Transverse colon (tissue), 4 donors: Measurements from ENCODE around the gene LARP6. TPM values are rescaled to one million over a fixed set of nuclear protein-coding genes. Genes with fewer than 3 reads are reported as not detected.

Experiments
- DNase-seq: peaks from one replicate; pipeline ENCODE4 v3.0.0-alpha.2; 2019
- H3K27ac ChIP-seq, 4 donors: fragments of 200-600 bp; sonication (generic); 2 replicates each; pipeline ENCODE4 v1.5.1; 2016 to 2018; ENCODE audit warnings: inconsistent platforms in 4 of 4
- H3K27me3 ChIP-seq: fragments of 200-600 bp; sonication (generic); 2 replicates; pipeline ENCODE4 v1.5.1; 2017; ENCODE audit warnings: inconsistent platforms
- H3K36me3 ChIP-seq, 4 donors: fragments of 200-600 bp; sonication (generic); 2 replicates each; pipeline ENCODE4 v1.5.1; 2017 to 2019; ENCODE audit warnings: inconsistent platforms in 4 of 4
- H3K4me1 ChIP-seq, 4 donors: fragments of 200-600 bp; sonication (generic); 2 replicates each; pipeline ENCODE4 v1.5.1; 2017 to 2020; ENCODE audit warnings: inconsistent platforms in 4 of 4
- H3K4me3 ChIP-seq, 4 donors: fragments of 200-600 bp; sonication (generic); 1 replicate in 1 of 4; 2 replicates in 3 of 4; pipeline versions ENCODE4 v1.5.1 to v1.6.1; 2017 to 2019; ENCODE audit warnings: inconsistent platforms in 4 of 4
- H3K9me3 ChIP-seq, 2 donors: fragments of 200-600 bp; sonication (generic); 2 replicates each; pipeline ENCODE4 v1.5.1; 2017 to 2019; ENCODE audit warnings: inconsistent platforms in 2 of 2
- CTCF ChIP-seq, 5 experiments: fragments of 200-600 bp in 3 of 5; fragments of 450-650 bp in 2 of 5; sonication (generic) in 3 of 5; IDR thresholded peaks; 1 replicate in 2 of 5; 2 replicates in 3 of 5; pipeline ENCODE4 v1.5.1; 2016 to 2017; ENCODE audit warnings: antibody characterized with exemption in 5 of 5, inconsistent platforms in 3 of 5, mild to moderate bottlenecking in 2 of 5, moderate library complexity in 1 of 5
- EP300 ChIP-seq: sonication (generic); formaldehyde crosslinking; IDR thresholded peaks from one replicate; pipeline ENCODE4 v1.6.1; 2017; ENCODE audit warnings: antibody characterized with exemption, low read depth
- POLR2A ChIP-seq: fragments of 450-650 bp; IDR thresholded peaks from one replicate; pipeline ENCODE4 v1.6.1; 2016; ENCODE audit warnings: antibody characterized with exemption, mild to moderate bottlenecking, moderate library complexity
- POLR2AphosphoS5 ChIP-seq, 3 donors: sonication (generic); formaldehyde crosslinking; IDR thresholded peaks; one replicate each; pipeline ENCODE4 v1.6.1; 2016; ENCODE audit warnings: antibody characterized with exemption in 3 of 3
- WGBS, 2 donors: methylation state at CpG; one replicate each; pipeline ENCODE4 v1.1.5; 2018; ENCODE audit warnings: low coverage in 1 of 2; 5-methylcytosine and 5-hydroxymethylcytosine counted together
- in situ Hi-C, 4 donors: fragments of 200-750 bp; cut with MboI; loops; one replicate each; pipeline versions ENCODE4 v1.15.0 to v1.15.1; 2017; ENCODE audit warnings: low sequenced_read_pairs in 3 of 4, low pct_ligation_motif_present in 1 of 4, low pct_unique_long_range_greater_than_20kb in 1 of 4
- intact Hi-C: fragments of 100-400 bp; cut with DNase I; formaldehyde crosslinking; loops from one replicate; pipeline ENCODE4 v1.15.1; 2023; ENCODE audit warnings: low total_unique reads
- total RNA-seq, 4 donors: library from RNA; depleted of rRNA; stranded (reverse); fragments of >200 nt; gene quantifications; one replicate each; pipeline ENCODE4 v1.1.0, GENCODE V29; 2016

Gene LARP6
- total RNA-seq, 4 donors from 2014 or later = 0.75 to 41.0 (median 8.3) TPM

GRCh38 chr15:70845602-70846360 is 8.2 kb downstream of the LARP6 start:
- Histone ChIP-seq H3K4me3 (no peak overlapping the region), H3K9me3 (no peaks in the 10 kb centered on the region), H3K27ac (no peak overlapping the region), H3K4me1 (no peaks in the 10 kb centered on the region), H3K36me3 (no peaks in the 10 kb centered on the region), H3K27me3 (peaks cover 24% of the 10 kb centered on the region)
- no peak for TF ChIP-seq POLR2AphosphoS5 (IDR thresholded peaks at IDR 0.05)
- TF ChIP-seq CTCF (IDR thresholded peaks at IDR 0.05) = no peak
- TF ChIP-seq EP300 = no peak
- no peak for TF ChIP-seq POLR2A
- DNase-seq = no peak
- in situ Hi-C loops = no loop called here
- intact Hi-C loops = no loop called here
- WGBS, 2 donors = 93 to 97% methylated on average over 3 to 6 of the region's 6 CpGs

GRCh38 chr15:70837476-70837875 is 16.5 kb downstream of the LARP6 start:
- in situ Hi-C loops = no loop called here

GRCh38 chr15:70835841-70836240 is 18.1 kb downstream of the LARP6 start:
- TF ChIP-seq EP300 (no peak), CTCF (IDR thresholded peaks at IDR 0.05) (no peak), POLR2A (no peak), POLR2AphosphoS5 (IDR thresholded peaks at IDR 0.05) (no peak)
- H3K9me3 ChIP-seq = no peaks in the 10 kb centered on the region
- no peak for DNase-seq
- no peaks in the 10 kb centered on the region for H3K27me3 ChIP-seq
- in situ Hi-C loops (no loop called here), intact Hi-C loops (no loop called here)
- H3K36me3 ChIP-seq = no peaks in the 10 kb centered on the region
- WGBS, 2 donors = 85 to 87% methylated on average over 3 of the region's 3 CpGs
- H3K4me1 ChIP-seq = peaks cover 0 to 3% (median 0%) of the 10 kb centered on the region in 4 donors
- H3K4me3 ChIP-seq = no peak overlapping the region
- no peak overlapping the region for H3K27ac ChIP-seq

More at GRCh38 chr15:70837476-70837875, 16.5 kb downstream of the LARP6 start:
- peaks cover 0 to 3% (median 0%) of the 10 kb centered on the region in 4 donors for H3K4me1 ChIP-seq
- H3K9me3 ChIP-seq = no peaks in the 10 kb centered on the region
- 94 to 95% methylated on average over 2 of the region's 2 CpGs for WGBS, 2 donors
- H3K27ac ChIP-seq = no peak overlapping the region
- H3K27me3 ChIP-seq = no peaks in the 10 kb centered on the region
- intact Hi-C loops = no loop called here
- no peak for TF ChIP-seq CTCF (IDR thresholded peaks at IDR 0.05)
- TF ChIP-seq POLR2A = no peak
- no peak for TF ChIP-seq POLR2AphosphoS5 (IDR thresholded peaks at IDR 0.05)
- no peak for TF ChIP-seq EP300
- H3K36me3 ChIP-seq = no peaks in the 10 kb centered on the region
- no peak overlapping the region for H3K4me3 ChIP-seq
- no peak for DNase-seq

GRCh38 chr15:70835415-70835814 is 18.5 kb downstream of the LARP6 start:
- 92% methylated on average over 6 of the region's 6 CpGs; no CpG with 5 or more reads in 1 of the 2 donors for WGBS, 2 donors
- Histone ChIP-seq H3K27me3 (no peaks in the 10 kb centered on the region), H3K9me3 (no peaks in the 10 kb centered on the region), H3K36me3 (no peaks in the 10 kb centered on the region), H3K27ac (no peak overlapping the region), H3K4me3 (no peak overlapping the region), H3K4me1 (peaks cover 0 to 3% (median 0%) of the 10 kb centered on the region in 4 donors)
- TF ChIP-seq CTCF (IDR thresholded peaks at IDR 0.05) (no peak), POLR2AphosphoS5 (IDR thresholded peaks at IDR 0.05) (no peak), POLR2A (no peak), EP300 (no peak)
- intact Hi-C loops = no loop called here
- no peak for DNase-seq
- in situ Hi-C loops = no loop called here
